Small intestine (tissue), 16 donors: Measurements from ENCODE around the gene TMEM145. TPM values are rescaled to one million over a fixed set of nuclear protein-coding genes. Genes with fewer than 3 reads are reported as not detected.
"Not testable (repeated sequence)": the region's sequence is repeated elsewhere in the genome, so short reads cannot be mapped to it uniquely, and the experiment has no call there.

ENCODE experiments used
- DNase-seq, 2 donors: peaks; one replicate each; pipeline versions ENCODE4 v3.0.0 to v3.0.0-alpha.2; 2013
- FAIRE-seq: peaks from 2 replicates; lab custom pipeline; 2012; peaks lifted over from hg19 to GRCh38; lab: Jason Lieb, UNC
- H3K27ac ChIP-seq, 3 donors: one replicate each; pipeline ENCODE4 v1.5.1; 2013; ENCODE audit warnings: low read length in 2 of 3, mild to moderate bottlenecking in 2 of 3, control low read depth in 1 of 3, inconsistent platforms in 1 of 3, low read depth in 1 of 3, moderate library complexity in 1 of 3
- H3K27me3 ChIP-seq, 3 donors: one replicate each; pipeline ENCODE4 v1.6.1; 2013; ENCODE audit warnings: low read length in 3 of 3, inconsistent platforms in 1 of 3; ENCODE audit not compliant: control insufficient read depth in 3 of 3, insufficient read depth in 3 of 3
- H3K36me3 ChIP-seq, 3 donors: one replicate each; pipeline ENCODE4 v1.6.1; 2013; ENCODE audit warnings: low read length in 3 of 3, inconsistent platforms in 1 of 3, low read depth in 1 of 3, mild to moderate bottlenecking in 1 of 3, moderate library complexity in 1 of 3; ENCODE audit not compliant: control insufficient read depth in 3 of 3, insufficient read depth in 2 of 3
- H3K4me1 ChIP-seq, 3 donors: one replicate each; pipeline ENCODE4 v1.6.1; 2013; ENCODE audit warnings: low read length in 2 of 3, inconsistent platforms in 1 of 3, low read depth in 1 of 3, mild to moderate bottlenecking in 1 of 3, moderate library complexity in 1 of 3; ENCODE audit not compliant: control insufficient read depth in 3 of 3, insufficient read depth in 2 of 3
- H3K4me3 ChIP-seq, 3 donors: one replicate each; pipeline ENCODE4 v1.5.1; 2013; ENCODE audit warnings: low read length in 3 of 3, control low read depth in 1 of 3, inconsistent platforms in 1 of 3, low read depth in 1 of 3, mild to moderate bottlenecking in 1 of 3, moderate library complexity in 1 of 3
- H3K9me3 ChIP-seq, 2 donors: one replicate each; pipeline ENCODE4 v1.6.1; 2013; ENCODE audit warnings: low read depth in 1 of 2, low read length in 1 of 2; ENCODE audit not compliant: control insufficient read depth in 2 of 2, insufficient read depth in 1 of 2
- WGBS, 3 donors: extraction: QIAGEN DNeasy Blood & Tissue Kit; methylation state at CpG; one replicate each; pipeline ENCODE4 v1.1.7; 2013; 5-methylcytosine and 5-hydroxymethylcytosine counted together
- long read RNA-seq, 10 donors: transcript quantifications; one replicate each; lab custom pipeline, GENCODE V29; 2026
- polyA plus RNA-seq, 4 donors: library from polyadenylated mRNA; stranded (reverse) in 3 of 4; unstranded in 1 of 4; fragments of 200-250 nt in 3 of 4; fragments of 120-200 nt in 1 of 4; gene quantifications; one replicate each; pipeline versions ENCODE4 v1.2.1 to v1.2.3, GENCODE V29; 2013
- donor health status: healthy with polysubstance abuse.
- donor health status: control.
- donor health status: control.
- donor health status: Bipolar disorder and iron deficiency.
- donor health status: healthy.

The TMEM145 gene
- polyA plus RNA-seq = 1 to 10 TPM in 1 of 4 donors, under 1 TPM in 1, not detected in 2; 0.83 to 1.1 TPM
- long read RNA-seq, donor 1 = 0 reads
- long read RNA-seq, donor 2 = 0 reads
- long read RNA-seq, donor 3 = 0 reads
- long read RNA-seq, donor 4 = 0 reads
- long read RNA-seq, donor 5 = 0 reads
- long read RNA-seq, donor 6 = 0 reads
- long read RNA-seq, donor 7 = 0 reads
- long read RNA-seq, donor 8 = 0 reads
- long read RNA-seq, donor 9 = 0 reads
- long read RNA-seq, donor 10 = 0 reads

GRCh38 chr19:42313096-42313839 is at the start of gene TMEM145:
TMEM145 (plus strand) TSS chr19:42313309; CDS start chr19:42313377, 68 bp downstream.
- Histone ChIP-seq H3K4me1 (peaks cover 0 to 5% (median 0%) of the 10 kb centered on the region in 3 donors), H3K36me3 (no peaks in the 10 kb centered on the region), H3K27ac (no peak within 1 kb of the TSS), H3K9me3 (no peaks in the 10 kb centered on the region), H3K27me3 (peaks cover 0 to 39% (median 1%) of the 10 kb centered on the region in 3 donors), H3K4me3 (peak within 1 kb of the TSS in 2 of 3 donors; percentile 29 to 47)
- DNase-seq = peak; percentile 37 to 80
- FAIRE-seq = no peak
- 0 to 1% (median 0%) methylated on average over 36 to 67 of the region's 67 CpGs for WGBS, 3 donors

- not testable (repeated sequence) for H3K9me3 ChIP-seq, DNase-seq, H3K4me3 ChIP-seq, H3K36me3 ChIP-seq, H3K27me3 ChIP-seq, H3K27ac ChIP-seq, FAIRE-seq
- peaks cover 0 to 19% (median 7%) of the 10 kb centered on the region in 3 donors for H3K4me1 ChIP-seq
- WGBS, 3 donors = 94% methylated on average over 4 of the region's 4 CpGs
Observed at GRCh38 chr19:42266105-42266504, 47.0 kb upstream of the TMEM145 start.

DNA sequence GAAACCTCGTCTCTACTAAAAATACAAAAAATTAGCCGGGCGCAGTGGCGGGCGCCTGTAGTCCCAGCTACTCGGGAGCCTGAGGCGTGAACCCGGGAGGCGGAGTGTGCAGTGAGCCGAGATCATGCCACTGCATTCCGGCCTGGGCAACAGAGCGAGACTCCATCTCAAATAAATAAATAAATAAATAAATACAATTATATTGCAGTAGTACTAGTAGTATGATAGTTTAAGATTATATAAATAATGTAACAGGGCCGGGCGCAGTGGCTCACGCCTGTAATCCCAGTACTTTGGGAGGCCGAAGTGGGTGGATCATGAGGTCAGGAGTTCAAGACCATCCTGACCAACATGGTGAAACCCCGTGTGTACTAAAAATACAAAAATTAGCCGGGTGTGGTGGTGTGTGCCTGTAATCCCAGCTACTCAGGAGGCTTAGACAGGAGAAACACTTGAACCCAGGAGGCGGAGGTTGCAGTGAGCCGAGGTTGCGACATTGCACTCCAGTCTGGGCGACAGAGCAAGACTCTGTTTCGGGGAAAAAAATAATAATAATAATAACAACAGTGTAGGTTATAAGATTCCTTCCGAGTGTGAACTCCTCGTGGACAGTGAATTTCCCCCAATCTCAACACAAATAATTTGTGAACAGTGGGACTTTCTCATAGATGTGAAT is 46.0 kb upstream of the TMEM145 start:
- H3K4me3 ChIP-seq, H3K27ac ChIP-seq, FAIRE-seq, H3K27me3 ChIP-seq, DNase-seq, H3K36me3 ChIP-seq, H3K9me3 ChIP-seq: not testable (repeated sequence)
- peaks cover 0 to 29% (median 7%) of the 10 kb centered on the region in 3 donors for H3K4me1 ChIP-seq
- 91 to 95% (median 91%) methylated on average over 20 to 25 of the region's 25 CpGs for WGBS, 3 donors

DNA sequence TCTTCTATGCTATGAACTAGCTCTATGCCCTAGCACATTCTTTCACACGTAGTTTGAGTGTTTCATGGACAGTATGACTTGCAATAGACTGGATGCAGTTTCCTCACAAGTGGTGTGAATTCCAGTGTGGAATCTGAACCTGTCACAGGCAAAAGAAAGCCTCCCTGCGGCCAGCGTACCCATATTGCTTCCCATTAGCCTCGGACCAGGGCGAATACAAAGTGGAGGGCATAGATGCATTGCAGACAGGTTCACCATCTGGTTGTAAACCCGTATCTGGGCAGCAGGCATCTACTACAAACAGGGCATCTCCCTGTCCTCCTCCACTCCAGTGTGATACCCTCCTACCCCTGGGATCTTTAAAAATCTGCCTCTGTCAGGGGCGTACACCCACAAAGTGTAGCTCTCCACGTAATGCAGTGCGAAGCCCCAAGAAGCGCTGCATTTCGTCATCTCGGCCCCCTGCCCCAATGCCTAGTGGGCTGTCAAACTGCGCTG is 45.4 kb upstream of the TMEM145 start:
- H3K9me3 ChIP-seq = no peaks in the 10 kb centered on the region
- DNase-seq (no peak), FAIRE-seq (no peak)
- peak overlapping the region; percentile 62 to 100 (median 97) for H3K27ac ChIP-seq
- H3K4me1 ChIP-seq = peaks cover 0 to 29% (median 7%) of the 10 kb centered on the region in 3 donors
- H3K36me3 ChIP-seq = peaks cover 3 to 14% (median 3%) of the 10 kb centered on the region in 3 donors
- H3K27me3 ChIP-seq = no peaks in the 10 kb centered on the region
- peak overlapping the region in 2 of 3 donors; percentile 21 to 84 for H3K4me3 ChIP-seq
- 5 to 12% (median 11%) methylated on average over 13 of the region's 13 CpGs for WGBS, 3 donors

DNA sequence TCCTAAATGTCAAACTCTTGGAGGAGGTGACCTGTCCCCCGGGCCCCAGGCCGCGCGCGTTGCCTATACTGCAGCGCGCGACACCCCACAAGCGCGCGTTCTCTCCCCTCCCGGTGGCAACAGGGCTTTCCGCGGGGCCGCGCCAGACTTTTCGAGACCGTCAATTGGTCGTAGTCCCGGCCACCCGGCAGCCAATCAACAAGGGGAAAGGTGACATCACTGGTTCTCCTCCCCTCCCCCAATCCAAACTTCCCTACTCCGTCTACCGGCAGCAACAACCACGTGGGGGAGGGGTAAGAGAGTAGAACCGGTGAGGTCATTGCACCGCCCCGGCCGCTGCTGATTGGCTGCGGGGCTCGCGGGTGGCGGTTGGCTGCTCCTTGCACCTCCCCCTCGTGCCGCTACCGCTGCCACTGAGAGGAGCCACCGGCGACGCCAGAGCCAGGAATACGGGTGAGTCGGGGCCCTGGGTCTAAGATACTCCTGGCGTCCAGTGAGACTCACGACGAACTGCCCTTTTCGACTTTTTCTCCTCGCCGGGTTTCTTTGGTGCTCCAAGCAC is 44.9 kb upstream of the TMEM145 start:
- peaks cover 0 to 29% (median 7%) of the 10 kb centered on the region in 3 donors for H3K4me1 ChIP-seq
- WGBS, 3 donors = 0 to 1% (median 0%) methylated on average over 39 to 46 of the region's 46 CpGs
- H3K36me3 ChIP-seq = peaks cover 3 to 20% (median 7%) of the 10 kb centered on the region in 3 donors
- peak overlapping the region; percentile 60 to 84 (median 71) for H3K4me3 ChIP-seq
- peak; percentile 10 for FAIRE-seq
- peak; percentile 100 for DNase-seq
- H3K27ac ChIP-seq = peak overlapping the region; percentile 94 to 100 (median 97)
- no peaks in the 10 kb centered on the region for H3K9me3 ChIP-seq
- H3K27me3 ChIP-seq = no peaks in the 10 kb centered on the region

- Histone ChIP-seq H3K27me3 (no peaks in the 10 kb centered on the region), H3K4me1 (peaks cover 0 to 29% (median 7%) of the 10 kb centered on the region in 3 donors), H3K27ac (peak within 1 kb of the TSS; percentile 94 to 100 (median 97)), H3K36me3 (peaks cover 3 to 26% (median 7%) of the 10 kb centered on the region in 3 donors), H3K4me3 (peak within 1 kb of the TSS; percentile 72 to 84 (median 74)), H3K9me3 (no peaks in the 10 kb centered on the region)
- peak; percentile 95 for FAIRE-seq
- peak; percentile 100 for DNase-seq
- WGBS, 3 donors = 0 to 1% (median 1%) methylated on average over 46 to 52 of the region's 52 CpGs
Observed at GRCh38 chr19:42268704-42269477, 44.2 kb upstream of the TMEM145 start, which contains the start of gene CIC. CIC (plus strand) TSS chr19:42269252; CDS start chr19:42271784, 2,532 bp downstream.

GRCh38 chr19:42269478-42270345 is 43.4 kb upstream of the TMEM145 start:
- Histone ChIP-seq H3K4me1 (peaks cover 0 to 29% (median 7%) of the 10 kb centered on the region in 3 donors), H3K9me3 (no peaks in the 10 kb centered on the region), H3K27me3 (no peaks in the 10 kb centered on the region), H3K36me3 (peaks cover 3 to 35% (median 7%) of the 10 kb centered on the region in 3 donors), H3K27ac (peak overlapping the region; percentile 86 to 91 (median 86)), H3K4me3 (peak overlapping the region; percentile 58 to 74 (median 72))
- FAIRE-seq (no peak), DNase-seq (no peak)
- WGBS, 3 donors = 29 to 36% (median 33%) methylated on average over 10 of the region's 10 CpGs
